ENCODE measurements around the gene SP9.

Gene SP9

GRCh38 chr2:174336501-174337336, 2.0 kb downstream of the SP9 start:
- peak; percentile 62 for TF ChIP-seq CTCF (conservative IDR thresholded peaks at IDR 0.05; ENCODE audit: low read depth)
- CTCF ChIA-PET: interaction anchor here (0.6 to 1.6 kb wide), 9 partner anchors 8 to 1310 kb away, joined by 3 to 5 read pairs (median 3); partner anchors contain the start of gene OLA1
- peak; percentile 54 for DNase-seq (ENCODE audit: low spot score)
- POLR2A ChIA-PET (ENCODE audit: low non-redundant PET): interaction anchor here (0.5 kb wide), 1 partner anchor 940 kb away, joined by 3 read pairs; no protein-coding TSS in a partner anchor
- H3K27ac ChIP-seq: no peak overlapping the region

GRCh38 chr2:174337337-174338146, 2.8 kb downstream of the SP9 start:
- CTCF ChIA-PET: interaction anchor here (0.6 to 1.6 kb wide), 6 partner anchors 9 to 202 kb away, joined by 3 to 5 read pairs (median 4); partner anchors contain the start of gene OLA1

GRCh38 chr2:174338147-174338605, 3.4 kb downstream of the SP9 start:
- ChIA-PET POLR2A (ENCODE audit: low non-redundant PET) (no interaction called here), CTCF (interaction anchor here (1.1 kb wide), 1 partner anchor 12 kb away, joined by 5 read pairs; no protein-coding TSS in a partner anchor)
- no peak for DNase-seq (ENCODE audit: low spot score)
- no peak for TF ChIP-seq CTCF (conservative IDR thresholded peaks at IDR 0.05; ENCODE audit: low read depth)
- no peak overlapping the region for H3K27ac ChIP-seq

More at GRCh38 chr2:174337337-174338146, 2.8 kb downstream of the SP9 start:
- no peak for DNase-seq (ENCODE audit: low spot score)
- H3K27ac ChIP-seq: no peak overlapping the region
- POLR2A ChIA-PET (ENCODE audit: low non-redundant PET): interaction anchor here (0.5 kb wide), 1 partner anchor 939 kb away, joined by 3 read pairs; no protein-coding TSS in a partner anchor
- TF ChIP-seq CTCF (conservative IDR thresholded peaks at IDR 0.05; ENCODE audit: low read depth): no peak

GRCh38 chr2:174338671-174339560, 4.2 kb downstream of the SP9 start:
- DNase-seq (ENCODE audit: low spot score): no peak
- CTCF ChIA-PET: no interaction called here
- TF ChIP-seq CTCF (conservative IDR thresholded peaks at IDR 0.05; ENCODE audit: low read depth): no peak

GRCh38 chr2:174339561-174340399, 5.0 kb downstream of the SP9 start:
- TF ChIP-seq CTCF (conservative IDR thresholded peaks at IDR 0.05; ENCODE audit: low read depth): no peak
- ChIA-PET CTCF (interaction anchor here (0.7 to 2.2 kb wide), 2 partner anchors 10 to 251 kb away, joined by 3 to 8 read pairs; no protein-coding TSS in a partner anchor), POLR2A (ENCODE audit: low non-redundant PET) (no interaction called here)
- DNase-seq (ENCODE audit: low spot score): no peak
- no peak overlapping the region for H3K27ac ChIP-seq

More at GRCh38 chr2:174338671-174339560, 4.2 kb downstream of the SP9 start:
- no peak overlapping the region for H3K27ac ChIP-seq
- POLR2A ChIA-PET (ENCODE audit: low non-redundant PET): no interaction called here
